Endothelial cell of umbilical vein (primary cell): ENCODE measurements around the gene METTL16.

Source experiments
- CTCF ChIP-seq, 2 donors: IDR thresholded peaks; 1 replicate in 1 of 2; 2 replicates in 1 of 2; pipeline ENCODE4 v1.5.1; 2011; ENCODE audit warnings: low read length in 2 of 2, mild to moderate bottlenecking in 2 of 2, moderate library complexity in 2 of 2, control low read depth in 1 of 2, inconsistent platforms in 1 of 2, low read depth in 1 of 2; ENCODE audit not compliant: insufficient read depth in 1 of 2; ENCODE audit errors: extremely low read depth in 1 of 2
- EZH2 ChIP-seq: IDR thresholded peaks from 2 replicates; pipeline ENCODE4 v1.6.1; 2012; ENCODE audit warnings: borderline replicate concordance, low read depth, mild to moderate bottlenecking, moderate library complexity, low read length, inconsistent platforms; ENCODE audit not compliant: severe bottlenecking
- GATA2 ChIP-seq: IDR thresholded peaks from 2 replicates; pipeline ENCODE4 v1.7.0; 2011; ENCODE audit warnings: low read depth, mild to moderate bottlenecking, moderate library complexity, mixed read lengths, low read length; ENCODE audit not compliant: insufficient read length, insufficient read depth
- JUN ChIP-seq: IDR thresholded peaks from 2 replicates; pipeline ENCODE4 v1.6.1; 2011; ENCODE audit warnings: borderline replicate concordance, low read depth; ENCODE audit not compliant: insufficient read length, insufficient read depth
- MAX ChIP-seq: IDR thresholded peaks from 2 replicates; pipeline ENCODE4 v1.6.1; 2011; ENCODE audit not compliant: insufficient read depth, insufficient read length
- MYC ChIP-seq: IDR thresholded peaks from one replicate; pipeline ENCODE4 v1.6.1; 2011; ENCODE audit warnings: mild to moderate bottlenecking, low read depth, low read length
- POLR2A ChIP-seq: IDR thresholded peaks from 2 replicates; pipeline ENCODE4 v1.6.1; 2012; ENCODE audit warnings: low read depth, mild to moderate bottlenecking, control low read depth, low read length
- POLR2AphosphoS5 ChIP-seq: IDR thresholded peaks from 2 replicates; pipeline ENCODE4 v1.6.1; 2012; ENCODE audit warnings: low read depth, mild to moderate bottlenecking, control low read depth, low read length, moderate library complexity; ENCODE audit not compliant: insufficient read depth

- TF ChIP-seq POLR2A (no peak), CTCF (IDR thresholded peaks at IDR 0.05; ENCODE audit: extremely low read depth in 1 of 2, insufficient read depth in 1 of 2, low read depth in 1 of 2, low read length in 2 of 2) (no peak), EZH2 (no peak), GATA2 (no peak), MAX (no peak), POLR2AphosphoS5 (no peak), MYC (no peak), JUN (no peak)
Measured at GRCh38 chr17:2414446-2415064, 97.1 kb downstream of the METTL16 start.
